ENCODE measurements around the gene ACTN2.

ACTN2 gene

GRCh38 chr1:236785477-236785876 lies 99.2 kb downstream of the ACTN2 start:
- DNase-seq: no peak

DNA sequence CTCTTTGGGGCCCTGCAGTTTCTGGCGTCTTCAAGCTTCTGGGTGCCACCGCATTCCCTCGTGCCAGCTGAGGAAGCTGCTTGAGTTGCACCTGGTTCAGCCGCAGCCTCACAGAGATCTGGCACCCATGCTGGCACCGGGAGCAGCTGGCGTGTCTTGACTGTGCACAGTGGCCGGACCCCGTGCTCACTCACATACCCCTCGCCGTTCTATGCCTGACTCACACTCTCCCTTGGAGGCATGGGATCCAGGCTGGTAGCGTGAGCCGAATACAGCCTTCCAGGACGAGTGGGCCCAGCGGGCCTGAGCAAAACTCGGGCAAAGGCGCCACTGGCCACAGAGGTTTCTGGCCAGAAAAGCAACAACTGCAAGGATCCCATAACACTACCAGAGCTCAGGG lies 100.2 kb downstream of the ACTN2 start:
- DNase-seq: no peak

DNA sequence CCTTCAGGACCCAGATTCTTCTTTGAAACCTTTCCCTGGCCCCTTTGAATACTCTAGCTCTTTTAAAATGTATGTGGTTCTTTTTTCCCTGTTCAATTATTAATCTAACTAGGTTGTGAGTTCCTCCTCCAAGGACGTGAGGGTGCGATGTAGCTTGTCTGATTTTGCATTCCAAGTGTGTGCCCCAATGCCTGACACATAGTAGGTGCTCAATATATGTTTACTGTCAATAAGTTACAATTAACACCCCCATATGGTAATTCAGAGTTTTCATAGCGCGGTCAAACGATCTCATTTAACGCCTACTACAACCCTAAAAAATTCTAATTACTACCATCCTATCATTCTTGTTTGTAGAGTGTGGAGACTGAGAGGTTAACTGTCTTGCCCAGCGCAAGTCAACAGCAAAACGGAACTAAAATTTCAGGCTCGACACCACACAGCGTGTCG lies 108.3 kb downstream of the ACTN2 start:
- no peak for DNase-seq

DNA sequence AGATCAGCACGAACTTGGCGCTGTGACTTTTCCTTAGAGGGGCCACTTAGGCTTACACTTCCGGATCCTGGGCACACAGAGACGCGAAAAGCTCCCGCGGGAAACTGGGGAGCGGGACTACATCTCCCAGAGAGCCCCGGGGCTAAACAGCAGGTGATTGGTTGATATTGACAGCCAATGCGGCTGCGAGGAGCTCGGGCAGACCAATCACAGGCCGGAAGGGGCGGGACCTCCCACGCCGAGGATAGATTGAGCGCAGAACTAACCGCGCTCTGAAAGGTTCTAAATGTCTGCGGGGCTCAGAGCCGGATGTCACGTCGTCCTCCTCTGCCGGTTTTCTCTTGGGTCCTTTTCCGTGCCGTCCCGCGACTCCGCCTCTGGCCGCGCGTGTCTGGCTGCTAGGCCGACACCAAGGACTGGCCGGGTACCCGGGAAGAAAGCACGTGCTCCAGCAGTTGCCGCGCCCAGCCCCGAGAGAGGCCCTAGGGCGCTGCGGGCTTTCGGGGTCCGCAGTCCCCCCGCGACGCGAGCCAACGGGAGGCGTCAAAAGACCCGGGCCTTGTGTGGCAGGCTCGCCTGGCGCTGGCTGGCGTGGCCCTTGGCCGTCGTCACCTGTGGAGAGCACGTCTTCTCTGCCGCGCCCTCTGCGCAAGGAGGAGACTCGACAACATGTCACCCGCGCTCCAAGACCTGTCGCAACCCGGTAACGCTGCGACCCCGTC lies 108.9 kb downstream of the ACTN2 start, which contains the start of gene MTR:
Gene MTR, plus strand, starts transcription at position 258 of the 722 bp plus-strand sequence. Its CDS starts 412 bp downstream, at position 670.
- peak; percentile 92 for DNase-seq

DNA sequence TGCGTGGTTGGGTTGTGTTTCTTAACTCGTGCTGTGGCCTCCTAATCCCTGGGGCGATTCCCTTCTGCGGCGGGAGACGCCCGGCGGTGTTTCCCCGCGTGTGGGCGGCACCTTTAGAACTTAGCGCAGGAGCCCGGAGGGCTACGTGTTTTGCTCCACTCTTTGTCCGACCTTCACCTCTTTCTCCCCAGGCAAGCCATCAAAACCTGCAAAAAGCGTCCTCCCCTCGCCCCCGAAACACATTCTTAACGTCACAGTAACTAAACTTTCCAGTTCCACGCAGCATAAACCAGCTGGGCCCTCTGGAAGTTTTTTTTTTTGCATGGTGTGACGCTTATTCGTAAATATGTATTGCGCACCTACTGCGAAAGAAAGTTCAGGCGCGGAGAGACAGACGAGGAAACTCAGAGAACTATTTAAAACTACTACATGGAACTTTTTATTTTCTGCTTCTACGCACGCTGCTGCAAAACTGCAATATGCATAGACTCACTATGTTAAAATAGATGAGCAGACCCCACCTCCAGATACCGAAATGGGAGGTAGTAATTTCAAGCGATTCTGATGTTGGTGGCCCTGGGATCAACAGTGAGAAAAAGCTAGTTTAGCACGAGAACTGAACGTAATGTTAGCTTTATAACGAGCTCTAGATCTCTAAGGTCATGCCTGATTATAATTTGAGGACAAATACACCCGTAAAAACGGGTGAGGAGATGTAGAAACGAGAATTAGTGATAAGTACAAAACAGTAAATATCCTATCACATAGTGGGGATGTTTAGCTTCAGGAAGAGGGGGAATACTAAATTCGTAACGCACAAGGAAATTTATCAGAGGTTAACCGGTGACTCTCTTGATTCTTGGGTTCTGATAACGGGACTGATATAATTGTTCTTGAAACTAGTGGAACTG lies 109.7 kb downstream of the ACTN2 start:
- DNase-seq: peak; percentile 60

GRCh38 chr1:236799001-236799400 lies 112.7 kb downstream of the ACTN2 start:
- DNase-seq: no peak

- no peak for DNase-seq
Measured at GRCh38 chr1:236800002-236800620, 113.8 kb downstream of the ACTN2 start.

DNA sequence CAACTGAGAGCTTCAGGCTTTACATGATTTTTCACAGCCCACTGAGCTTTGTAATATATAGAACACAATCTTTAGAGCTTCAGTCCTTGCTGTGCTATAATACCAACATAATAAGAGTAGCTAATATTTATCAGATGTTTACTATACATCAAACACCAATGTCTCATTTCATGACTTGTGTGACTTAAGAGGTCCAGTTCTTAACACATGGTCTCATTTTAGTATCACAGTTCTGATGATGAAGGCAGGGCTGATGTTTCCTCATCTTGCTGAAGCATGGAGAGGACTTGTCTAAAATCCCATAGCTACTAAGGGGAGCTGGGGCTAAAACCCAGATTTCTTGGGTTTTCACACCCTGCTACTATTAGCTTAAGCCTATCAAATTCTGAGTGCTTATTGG lies 114.3 kb downstream of the ACTN2 start:
- DNase-seq: no peak

DNA sequence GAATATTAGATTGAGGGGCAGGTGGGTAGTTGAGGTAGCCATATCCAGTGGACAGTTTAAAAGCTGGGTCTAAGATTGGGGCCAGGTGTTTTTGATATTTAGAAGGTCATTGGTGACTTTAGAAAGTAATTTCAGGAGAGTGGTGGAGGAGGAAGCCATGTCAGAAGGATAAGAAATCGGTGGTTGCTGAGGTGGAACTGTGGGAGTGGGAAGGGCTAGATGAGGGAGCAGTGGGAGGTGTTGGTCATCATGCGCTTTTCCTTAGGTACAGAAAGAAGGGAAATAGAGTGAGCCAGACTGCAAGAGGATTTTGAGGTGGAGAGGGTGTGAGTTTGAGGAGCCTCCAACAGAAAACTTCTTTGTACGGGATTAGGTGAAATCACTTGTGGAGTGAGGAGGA lies 116.0 kb downstream of the ACTN2 start:
- no peak for DNase-seq

DNA sequence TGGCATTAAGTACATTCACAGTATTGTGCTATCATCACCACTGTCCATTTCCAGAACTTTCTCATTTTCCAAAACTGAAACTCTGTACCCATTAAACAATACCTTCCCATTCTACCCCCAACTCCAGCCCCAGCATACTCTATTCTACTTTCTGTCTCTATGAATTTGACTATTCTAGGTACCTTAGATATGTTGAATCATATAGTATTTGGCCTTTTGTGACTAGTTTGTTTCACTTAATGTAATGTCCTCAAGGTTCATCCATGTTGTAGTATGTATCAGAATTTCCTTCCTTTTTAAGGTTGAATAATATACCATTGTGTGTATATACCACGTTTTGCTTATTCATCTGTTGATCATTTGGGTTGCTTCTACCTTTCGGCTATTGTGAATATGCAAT lies 120.3 kb downstream of the ACTN2 start:
- DNase-seq: no peak

- no peak for DNase-seq
Measured at GRCh38 chr1:236808005-236808404, 121.7 kb downstream of the ACTN2 start.

DNA sequence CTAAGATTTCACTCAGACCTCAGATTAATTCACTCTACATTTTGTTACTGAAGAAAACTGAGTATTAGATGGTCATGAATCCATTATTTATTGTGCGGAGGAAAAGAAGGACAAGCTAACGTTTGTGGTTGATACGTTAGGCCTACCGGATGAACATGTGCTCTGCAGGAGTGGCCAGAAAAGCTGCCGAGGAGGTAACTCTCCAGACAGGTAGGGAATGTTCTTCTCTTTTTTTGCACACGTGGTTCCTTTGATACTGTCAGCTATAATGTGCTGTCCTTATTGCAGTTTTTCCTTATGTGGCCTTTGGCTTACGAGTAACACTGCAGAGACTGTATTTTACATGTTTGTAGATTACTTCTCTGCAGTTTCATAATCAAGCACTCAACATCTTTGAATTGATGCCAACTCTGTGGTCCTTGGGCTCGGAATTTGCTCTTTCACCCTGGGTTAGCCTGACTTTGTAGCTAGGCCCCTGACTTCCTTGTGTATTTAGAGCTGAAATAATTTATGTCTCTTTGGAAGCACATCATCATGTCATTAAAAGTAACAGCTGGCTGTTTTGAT lies 122.3 kb downstream of the ACTN2 start:
- DNase-seq: no peak

DNA sequence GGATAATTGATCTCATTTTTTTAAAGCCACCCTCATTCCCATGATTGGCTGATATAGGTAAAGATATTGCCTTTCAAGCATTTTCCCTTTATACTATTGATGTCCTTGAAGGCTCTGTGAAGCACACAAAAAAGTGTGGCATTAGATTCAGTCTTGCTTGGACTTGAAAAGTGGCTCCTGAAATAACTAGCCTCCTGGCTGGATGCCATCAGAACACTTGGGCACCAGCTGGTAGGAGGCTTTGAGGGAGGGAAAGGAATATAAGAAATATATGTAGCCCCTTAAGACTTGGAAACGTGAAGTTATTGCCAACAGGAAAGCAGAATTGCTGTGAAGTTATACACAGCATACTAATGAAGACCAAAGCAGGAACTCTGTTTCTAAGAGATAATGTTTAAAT lies 122.8 kb downstream of the ACTN2 start:
- no peak for DNase-seq

GRCh38 chr1:236810018-236810417 lies 123.7 kb downstream of the ACTN2 start:
- DNase-seq: no peak

DNA sequence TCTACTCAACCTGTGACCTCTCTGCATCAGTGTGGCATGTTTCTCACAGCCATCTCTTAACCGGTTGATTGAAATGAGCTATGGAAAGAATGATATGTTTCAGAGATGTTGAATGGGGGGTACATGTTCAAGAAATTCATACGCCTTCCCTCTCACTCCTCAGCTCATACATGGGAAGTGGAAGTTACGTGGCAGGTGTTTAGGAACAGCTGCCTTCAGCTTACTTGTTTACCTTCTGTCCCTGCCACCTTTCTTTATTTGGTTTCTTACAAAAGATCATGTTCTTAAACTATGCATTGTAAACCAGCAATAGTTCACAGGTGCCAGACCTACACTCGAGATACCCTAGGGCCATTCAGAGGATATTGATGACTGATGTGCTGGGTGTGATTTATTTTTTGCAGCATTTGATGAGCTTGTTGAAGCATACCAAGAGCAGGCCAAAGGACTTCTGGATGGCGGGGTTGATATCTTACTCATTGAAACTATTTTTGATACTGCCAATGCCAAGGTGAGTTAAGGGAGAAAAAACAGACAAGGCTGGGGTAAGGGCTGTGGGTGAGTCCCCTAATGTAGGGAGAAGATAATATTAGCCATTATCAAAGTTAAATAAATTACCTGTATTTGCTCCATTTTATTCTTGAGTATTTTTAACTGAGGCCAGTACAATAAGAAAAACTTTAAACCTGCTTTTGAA lies 126.2 kb downstream of the ACTN2 start:
- no peak for DNase-seq

Measured in effector CD8-positive, alpha-beta T cell (primary cell).